ELR (cell line): Measurements from ENCODE around the gene SLC7A6.

Experiments used
- DNase-seq: peaks from one replicate; pipeline ENCODE4 v3.0.0-alpha.2; 2015; ENCODE audit warnings: low read depth

Gene SLC7A6

DNA sequence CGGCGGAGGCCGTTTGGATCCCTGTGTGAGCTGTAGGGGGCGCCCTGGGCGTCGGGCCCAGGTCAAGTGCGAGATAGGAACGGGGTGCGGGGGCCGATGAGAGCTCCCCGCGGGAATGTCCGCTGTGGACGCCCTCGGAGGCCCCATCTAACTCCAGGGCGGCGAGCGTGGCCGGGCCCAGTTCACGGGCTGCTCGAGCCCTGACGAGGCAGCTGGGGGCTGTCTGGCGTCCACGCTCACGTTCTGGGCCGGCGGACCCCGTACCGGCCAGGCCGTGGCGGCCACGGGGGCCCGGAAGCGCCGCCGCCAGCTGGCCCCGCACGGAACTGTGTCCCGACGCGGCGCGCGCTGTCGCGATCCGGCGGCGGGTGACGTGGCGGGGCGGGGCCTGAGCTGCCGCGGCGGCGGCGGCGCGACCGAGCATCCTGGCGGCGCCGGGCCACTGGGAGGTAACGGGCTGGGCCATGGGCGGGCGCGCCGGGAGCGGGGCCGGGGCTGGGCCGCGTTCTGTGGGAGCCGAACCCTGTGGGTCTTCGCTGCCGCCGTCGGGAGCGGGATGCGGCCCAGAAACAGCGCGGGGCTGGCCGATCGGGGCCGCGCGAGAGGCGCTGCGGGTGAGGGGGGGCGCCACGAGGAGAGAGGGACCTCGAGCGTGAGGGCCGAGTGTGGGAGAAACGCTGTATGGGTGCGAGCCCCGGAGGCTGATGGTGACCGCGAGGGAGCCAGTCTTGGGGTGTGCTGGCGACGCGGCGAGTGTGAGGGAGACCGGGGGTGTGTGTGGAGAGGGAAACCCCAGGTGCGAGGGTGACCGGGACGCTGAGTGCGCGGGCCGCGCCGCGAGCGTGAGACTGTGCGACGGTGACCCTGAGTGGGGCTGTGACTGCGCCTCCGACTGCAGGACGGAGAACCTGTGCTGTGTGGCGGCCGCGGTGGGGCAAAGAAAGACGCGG lies at the start of gene SLC7A6:
Gene SLC7A6 (plus strand): TSS at position 399 of the 950 bp plus-strand sequence. CDS start 10,201 bp downstream, outside the sequence.
- DNase-seq = peak; percentile 85

DNA sequence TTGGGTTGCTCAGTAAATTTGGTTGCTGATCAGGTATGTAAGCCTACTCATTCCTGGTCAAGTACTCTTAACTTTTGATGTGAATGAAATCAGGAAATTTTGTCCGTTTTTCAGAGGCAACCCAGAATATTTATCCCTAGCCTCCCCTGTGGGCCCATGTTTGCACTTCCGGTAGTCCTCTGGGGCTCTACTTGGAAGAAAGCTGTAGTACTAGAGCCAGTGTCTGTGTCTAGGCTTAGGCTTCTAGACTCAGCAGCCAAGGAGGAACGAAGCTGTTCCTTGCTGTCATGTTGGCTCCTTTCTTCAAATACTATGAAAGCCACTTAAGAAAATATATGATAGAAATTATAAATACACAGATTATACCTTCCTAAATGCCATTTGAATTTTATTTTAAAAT lies 49.6 kb upstream of the SLC7A6 start:
- no peak for DNase-seq

GRCh38 chr16:68215302-68215701 lies 49.0 kb upstream of the SLC7A6 start:
- no peak for DNase-seq

GRCh38 chr16:68216240-68216639 lies 48.1 kb upstream of the SLC7A6 start:
- no peak for DNase-seq

DNA sequence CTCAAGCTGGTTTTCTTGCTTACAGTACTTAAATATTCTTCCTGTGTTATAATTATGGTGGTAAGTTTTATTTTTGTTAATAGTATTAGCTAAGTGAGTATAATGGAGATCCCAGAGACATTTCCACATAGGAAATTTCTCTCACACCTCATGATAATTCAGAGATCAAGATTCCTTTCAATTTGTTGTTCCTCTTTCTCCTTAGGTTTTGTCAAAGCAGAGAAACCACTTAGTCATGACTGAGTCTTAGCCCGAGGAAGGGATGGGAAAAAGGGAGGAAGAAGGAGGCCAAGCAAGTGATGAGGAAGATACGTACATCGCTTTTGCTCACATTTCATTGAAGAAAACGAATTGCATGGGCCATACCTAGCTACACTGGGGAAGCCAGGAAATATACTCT lies 46.8 kb upstream of the SLC7A6 start:
- no peak for DNase-seq

GRCh38 chr16:68219725-68220351 lies 44.5 kb upstream of the SLC7A6 start:
- no peak for DNase-seq

- DNase-seq = no peak
Observed at GRCh38 chr16:68223072-68223471, 41.3 kb upstream of the SLC7A6 start.

GRCh38 chr16:68226116-68226515 lies 38.2 kb upstream of the SLC7A6 start:
- DNase-seq = no peak

- no peak for DNase-seq
Observed at GRCh38 chr16:68227183-68227793, 37.0 kb upstream of the SLC7A6 start.

DNA sequence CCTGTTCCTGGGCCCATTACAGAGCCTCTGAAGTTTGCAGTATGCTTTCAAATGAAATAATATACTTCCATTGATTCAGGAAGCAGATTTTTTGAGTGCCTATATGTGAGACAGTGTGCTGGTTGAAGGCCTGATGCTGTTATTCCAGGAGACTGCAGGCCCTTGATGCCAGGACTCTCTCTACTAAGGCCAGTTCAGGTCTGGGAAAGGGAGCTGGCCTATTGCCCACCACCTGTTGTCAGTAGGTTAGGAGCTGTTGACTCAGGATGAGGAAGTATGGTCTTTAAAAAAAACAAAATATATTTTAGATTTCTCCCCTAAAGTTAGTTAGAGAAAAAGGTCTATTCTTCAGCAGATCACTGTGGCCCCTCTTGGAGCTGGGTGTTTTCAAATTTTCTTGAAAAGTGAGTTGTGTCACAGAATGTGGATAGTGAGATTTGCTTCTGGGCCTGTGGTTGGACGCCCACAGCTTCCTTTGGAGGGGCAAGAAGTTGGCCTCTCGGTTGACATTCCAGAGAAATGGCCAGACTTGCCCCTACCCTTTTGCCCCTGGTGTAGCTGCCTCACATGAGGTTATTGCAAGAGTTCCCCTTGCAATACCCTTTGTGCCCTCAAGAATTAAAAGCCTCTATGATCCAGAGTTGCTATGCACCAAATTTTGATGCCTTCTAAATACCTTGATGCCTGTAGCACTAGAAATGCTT lies 36.3 kb upstream of the SLC7A6 start:
- DNase-seq = no peak

GRCh38 chr16:68228652-68229051 lies 35.7 kb upstream of the SLC7A6 start:
- no peak for DNase-seq

DNA sequence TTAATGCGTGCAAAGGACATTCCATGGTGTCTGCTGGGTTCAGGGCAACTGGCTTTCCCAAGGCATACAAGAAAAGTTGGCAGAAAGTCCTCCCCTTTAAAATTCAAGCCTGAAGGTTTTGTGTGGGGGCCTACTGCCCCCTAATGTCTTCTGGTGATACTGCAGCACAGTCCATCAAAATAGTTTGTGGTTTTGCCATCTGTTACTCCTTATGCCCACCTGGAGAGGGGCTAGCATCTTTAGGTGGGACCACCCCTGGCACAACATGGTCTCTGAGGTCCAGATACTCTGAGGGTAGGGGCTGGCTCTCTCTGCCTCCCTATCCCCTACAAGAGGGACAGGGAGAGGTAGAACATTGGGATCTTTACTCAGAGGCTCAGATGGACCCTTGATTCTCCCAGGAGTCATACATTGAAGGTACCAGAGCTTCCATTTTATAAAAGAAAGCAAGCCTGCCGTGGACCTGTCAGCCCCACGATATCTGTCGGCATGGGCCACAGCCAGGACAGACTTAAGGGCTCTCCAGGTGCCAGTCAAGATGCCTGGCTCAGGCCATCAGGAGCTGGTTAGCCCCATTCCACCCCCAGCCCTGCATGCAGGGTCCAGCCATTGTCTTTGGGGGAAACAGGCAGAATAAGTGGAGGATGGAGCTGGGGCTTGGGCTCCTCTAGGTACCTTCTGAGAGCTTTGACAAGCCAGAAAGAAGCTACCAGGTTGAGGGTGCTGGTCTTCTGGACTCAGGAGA lies 34.7 kb upstream of the SLC7A6 start:
- DNase-seq = peak; percentile 75

DNA sequence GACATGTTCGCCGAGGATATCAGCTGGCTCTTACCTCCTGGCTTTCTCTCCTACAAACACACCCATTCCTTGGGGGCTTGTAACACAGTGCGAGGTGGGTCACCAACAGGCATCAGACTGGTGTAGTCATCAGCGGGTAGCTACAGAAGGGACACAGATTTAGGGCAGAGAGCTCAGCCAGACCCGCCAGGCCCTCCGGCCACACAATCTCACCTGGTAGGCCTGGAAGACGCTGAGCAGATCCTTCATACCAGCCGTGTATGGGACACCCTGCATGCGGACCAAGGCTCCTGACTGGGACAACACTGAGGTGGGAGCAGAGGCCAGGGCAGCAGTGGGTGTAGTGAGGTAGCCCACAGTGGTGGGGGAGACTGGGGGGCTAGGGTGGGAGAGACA lies 34.2 kb upstream of the SLC7A6 start:
- no peak for DNase-seq

DNA sequence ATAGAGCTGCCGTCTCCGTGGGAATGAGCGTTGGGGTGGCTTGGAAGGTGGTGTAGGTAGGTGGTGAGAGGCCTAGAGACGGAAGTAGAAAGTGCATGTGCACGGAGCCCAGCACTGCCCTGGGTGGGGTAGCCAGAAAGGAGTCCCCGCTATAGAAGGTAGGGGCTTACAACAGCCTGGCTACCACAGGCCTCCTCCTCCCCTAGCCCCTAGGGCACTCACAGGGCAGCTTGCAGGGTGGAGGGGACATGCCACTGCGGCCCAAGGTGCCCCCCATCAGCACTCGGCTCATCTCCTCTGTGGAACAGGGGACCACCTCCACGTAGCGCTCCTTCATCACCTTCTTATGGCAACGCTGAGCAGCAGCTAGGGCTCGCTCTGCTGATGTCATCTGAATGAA lies 33.4 kb upstream of the SLC7A6 start:
- no peak for DNase-seq

DNA sequence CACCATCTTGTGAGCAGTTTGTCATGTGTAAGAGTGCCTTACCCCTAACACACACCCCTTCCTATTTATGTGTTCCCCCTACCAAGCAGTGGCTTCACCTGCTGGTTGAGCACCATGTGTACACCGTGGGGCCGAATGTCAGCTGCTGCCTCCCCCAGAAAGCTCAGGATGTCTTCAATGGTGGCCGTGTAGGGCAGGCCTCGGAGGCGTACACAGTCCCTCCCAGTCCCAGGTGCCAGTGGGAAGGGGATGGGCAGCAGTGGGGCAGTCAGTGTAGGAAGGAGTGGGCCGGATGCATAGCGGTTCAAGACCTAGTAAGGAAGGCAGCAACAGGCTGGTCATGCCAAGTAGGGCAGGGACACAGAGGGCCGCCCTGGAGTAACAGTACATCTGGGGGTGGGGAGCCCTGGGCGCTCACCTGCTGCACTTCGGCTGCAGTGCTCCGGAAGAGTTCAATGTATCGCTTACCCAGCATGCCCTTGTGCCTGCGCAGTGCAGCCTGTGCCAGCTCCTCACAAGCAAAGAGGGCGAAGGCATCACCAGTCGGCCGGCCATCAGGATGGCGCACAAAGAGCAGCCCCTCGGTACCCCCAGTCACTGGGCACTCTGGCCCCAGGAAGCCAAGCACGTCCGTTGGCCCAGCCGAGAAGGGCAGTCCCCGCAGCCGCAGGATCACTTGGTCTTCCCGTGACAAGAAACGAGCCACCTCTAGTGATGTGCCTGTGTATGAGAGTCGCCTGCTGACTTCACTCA lies 32.8 kb upstream of the SLC7A6 start:
- DNase-seq = no peak

DNA sequence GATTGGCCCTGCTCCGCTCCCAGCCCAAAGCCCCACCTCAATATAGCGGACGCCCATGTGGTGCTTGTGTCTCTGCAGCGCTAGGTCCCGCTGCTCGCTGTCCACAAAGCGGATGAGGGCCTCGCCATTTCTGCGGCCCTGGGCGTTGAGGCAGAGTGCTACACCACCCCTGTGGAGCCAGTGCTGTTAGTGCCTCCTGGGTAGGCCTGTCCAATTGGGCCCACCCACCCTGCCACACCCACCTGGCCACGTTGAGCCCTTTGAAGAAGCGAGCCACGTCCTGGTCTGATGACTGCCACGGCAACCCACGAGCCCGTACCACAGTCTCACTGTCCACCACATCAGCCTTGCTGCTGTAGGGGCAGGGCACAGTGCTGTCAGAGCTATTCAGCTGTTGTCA lies 32.0 kb upstream of the SLC7A6 start:
- DNase-seq = no peak

DNA sequence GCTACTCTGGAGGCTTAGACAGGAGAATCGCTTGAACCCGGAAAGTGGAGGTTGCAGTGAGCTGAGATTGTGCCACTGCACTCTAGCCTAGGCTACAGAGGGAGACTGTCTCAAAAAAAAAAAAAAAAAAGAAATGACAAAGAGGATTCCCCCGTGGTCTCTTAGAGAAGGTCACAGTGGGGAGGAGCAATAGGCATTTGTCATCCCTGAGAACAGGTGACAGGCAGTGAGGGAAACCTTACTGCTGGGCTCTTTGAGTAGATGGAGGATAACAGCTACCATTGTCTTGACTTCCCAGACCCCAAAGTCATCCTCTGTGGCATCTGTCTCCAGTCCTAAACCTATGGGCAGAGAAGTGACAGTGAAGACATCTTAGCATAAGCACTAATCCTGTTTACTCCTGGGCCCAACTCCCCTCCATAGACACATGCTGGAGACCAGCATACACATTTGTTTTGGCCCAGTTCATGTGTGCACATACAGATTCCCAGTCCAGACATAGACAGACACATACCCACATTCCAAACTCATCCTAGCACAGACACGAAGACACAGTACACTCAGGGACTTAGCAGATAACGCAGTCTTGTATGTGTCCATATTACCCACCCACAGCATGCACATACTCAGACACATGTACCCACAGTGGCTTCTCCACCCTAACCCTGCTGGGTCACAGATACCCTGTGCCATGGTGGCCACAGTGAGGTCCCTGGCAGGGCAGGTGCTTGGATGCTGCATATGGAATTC lies 31.1 kb upstream of the SLC7A6 start:
- no peak for DNase-seq

GRCh38 chr16:68233835-68234187 lies 30.5 kb upstream of the SLC7A6 start:
- DNase-seq = no peak

GRCh38 chr16:68234188-68235107 lies 29.9 kb upstream of the SLC7A6 start:
- no peak for DNase-seq
